NCI-H2081 treated with DMSO at 0.1 percent for 48 hours (cell line): ENCODE data around the gene ADAMTS13.
"Not testable (repeated sequence)": the region's sequence is repeated elsewhere in the genome, so short reads cannot be mapped to it uniquely, and the experiment has no call there.

Experiments
- DNase-seq: peaks from one replicate; lab custom pipeline; 2025; lab: John Stamatoyannopoulos, UW

Gene ADAMTS13

GRCh38 chr9:133421615-133422542 is at the start of gene ADAMTS13:
Gene ADAMTS13 (plus strand): TSS chr9:133422367. CDS start chr9:133422444, 77 bp downstream.
- DNase-seq, result no peak

GRCh38 chr9:133374612-133375115 is 47.5 kb upstream of the ADAMTS13 start:
- DNase-seq, result no peak

GRCh38 chr9:133375116-133375723 is 46.9 kb upstream of the ADAMTS13 start:
- no peak for DNase-seq

GRCh38 chr9:133375724-133376654 is 46.2 kb upstream of the ADAMTS13 start, which contains the start of the genes STKLD1 and SURF4:
Gene STKLD1 (plus strand): TSS chr9:133376366. CDS start chr9:133376474, 108 bp downstream.
Gene SURF4 (minus strand): TSS chr9:133376060. CDS start chr9:133375969, 91 bp downstream.
- peak; percentile 80 for DNase-seq

- DNase-seq, result not testable (repeated sequence)
Measured at GRCh38 chr9:133377280-133377679, 44.9 kb upstream of the ADAMTS13 start.

GRCh38 chr9:133377721-133378216 is 44.4 kb upstream of the ADAMTS13 start:
- peak; percentile 23 for DNase-seq

GRCh38 chr9:133378408-133378962 is 43.7 kb upstream of the ADAMTS13 start:
- no peak for DNase-seq

GRCh38 chr9:133379153-133380086 is 42.7 kb upstream of the ADAMTS13 start:
- DNase-seq, result no peak

- no peak for DNase-seq
Measured at GRCh38 chr9:133380734-133381133, 41.4 kb upstream of the ADAMTS13 start.

GRCh38 chr9:133382507-133383141 is 39.5 kb upstream of the ADAMTS13 start:
- DNase-seq, result no peak

GRCh38 chr9:133383438-133383837 is 38.7 kb upstream of the ADAMTS13 start:
- DNase-seq, result no peak

GRCh38 chr9:133384736-133385321 is 37.3 kb upstream of the ADAMTS13 start:
- DNase-seq, result no peak

- DNase-seq, result no peak
Measured at GRCh38 chr9:133385452-133385851, 36.7 kb upstream of the ADAMTS13 start.

GRCh38 chr9:133386338-133386737 is 35.8 kb upstream of the ADAMTS13 start:
- no peak for DNase-seq

- no peak for DNase-seq
Measured at GRCh38 chr9:133387680-133388079, 34.5 kb upstream of the ADAMTS13 start.

- no peak for DNase-seq
Measured at GRCh38 chr9:133389025-133389557, 33.1 kb upstream of the ADAMTS13 start.

- DNase-seq, result no peak
Measured at GRCh38 chr9:133389562-133389961, 32.6 kb upstream of the ADAMTS13 start.

- no peak for DNase-seq
Measured at GRCh38 chr9:133390713-133391112, 31.5 kb upstream of the ADAMTS13 start.

GRCh38 chr9:133391449-133391848 is 30.7 kb upstream of the ADAMTS13 start:
- not testable (repeated sequence) for DNase-seq
